K562 (cell line): ENCODE measurements around the gene ETV3. TPM values are rescaled to one million over a fixed set of nuclear protein-coding genes. Genes with fewer than 3 reads are reported as not detected.

Experiments
- BDP1 ChIP-seq: IDR thresholded peaks from 3 replicates; pipeline ENCODE4 v1.6.1; 2011; ENCODE audit not compliant: insufficient read length, insufficient read depth
- CHD4 ChIP-seq: fragments of 200-600 bp; sonication (generic); IDR thresholded peaks from 3 replicates; pipeline ENCODE4 v1.6.1; 2012; ENCODE audit warnings: low read depth, mild to moderate bottlenecking, mixed read lengths, low read length, inconsistent platforms; ENCODE audit not compliant: insufficient read depth, insufficient replicate concordance, poor library complexity, severe bottlenecking
- GABPA ChIP-seq: fragments of 200-800 bp; sonication (Bioruptor generic); conservative IDR thresholded peaks from 2 replicates; pipeline ENCODE4 v1.6.1; 2016; ENCODE audit warnings: low read depth, missing genetic modification characterization, missing compliant biosample characterization
- GABPB2 ChIP-seq: fragments of 250-450 bp; sonication (Bioruptor Pico); conservative IDR thresholded peaks from 2 replicates; pipeline ENCODE4 v1.5.1; 2021; ENCODE audit warnings: mild to moderate bottlenecking
- KHSRP ChIP-seq: fragments of 450-650 bp; IDR thresholded peaks from 2 replicates; pipeline ENCODE4 v1.6.1; 2017
- MAFG ChIP-seq: fragments of 450-650 bp; conservative IDR thresholded peaks from 2 replicates; pipeline ENCODE4 v1.6.1; 2016; ENCODE audit warnings: missing genetic modification characterization, missing compliant biosample characterization
- NCOR1 ChIP-seq: fragments of 450-650 bp; IDR thresholded peaks from 2 replicates; pipeline ENCODE4 v1.6.1; 2016; ENCODE audit warnings: mild to moderate bottlenecking, moderate library complexity
- NFE2 ChIP-seq: IDR thresholded peaks from 2 replicates; pipeline ENCODE4 v1.6.1; 2014; ENCODE audit warnings: antibody characterized with exemption, low read depth
- NONO ChIP-seq, 2 experiments: fragments of 200-400 bp in 1 of 2; fragments of 450-650 bp in 1 of 2; formaldehyde crosslinking in 1 of 2; IDR thresholded peaks; 2 replicates each; pipeline ENCODE4 v1.6.1; 2017; ENCODE audit warnings: low read depth in 2 of 2, mild to moderate bottlenecking in 2 of 2, moderate library complexity in 2 of 2, low read length in 1 of 2
- PTBP1 ChIP-seq: fragments of 200-400 bp; formaldehyde crosslinking; IDR thresholded peaks from 2 replicates; pipeline ENCODE4 v1.6.1; 2017; ENCODE audit warnings: low read depth, low read length
- RNF2 ChIP-seq: sonication (generic); IDR thresholded peaks from 2 replicates; pipeline ENCODE4 v1.6.1; 2016
- SMAD2 ChIP-seq: fragments of 150-350 bp; IDR thresholded peaks from 2 replicates; pipeline ENCODE4 v1.6.1; 2014; ENCODE audit warnings: low read depth, mild to moderate bottlenecking, low read length
- SMAD4 ChIP-seq: fragments of 250-450 bp; sonication (Bioruptor Pico); conservative IDR thresholded peaks from 2 replicates; pipeline ENCODE4 v1.8.0; 2021; ENCODE audit warnings: inconsistent platforms, mild to moderate bottlenecking, moderate library complexity
- SMARCE1 ChIP-seq: fragments of 450-650 bp; IDR thresholded peaks from 2 replicates; pipeline ENCODE4 v1.7.1; 2016; ENCODE audit warnings: mild to moderate bottlenecking
- TEAD2 ChIP-seq: fragments of 450-650 bp; IDR thresholded peaks from 2 replicates; pipeline ENCODE4 v1.6.1; 2016; ENCODE audit warnings: missing genetic modification characterization, control low read depth, missing compliant biosample characterization
- ZBTB7A ChIP-seq: IDR thresholded peaks from 2 replicates; pipeline ENCODE4 v1.6.1; 2011; ENCODE audit warnings: low read depth, mild to moderate bottlenecking, low read length, moderate library complexity, borderline replicate concordance; ENCODE audit not compliant: control insufficient read depth
- ZNF431 ChIP-seq: sonication (generic); formaldehyde crosslinking; IDR thresholded peaks from 2 replicates; pipeline ENCODE4 v1.8.0; 2022; ENCODE audit warnings: mild to moderate bottlenecking, missing genetic modification reagents
- ZNF561 ChIP-seq: fragments of 450-650 bp; formaldehyde crosslinking; conservative IDR thresholded peaks from 2 replicates; pipeline ENCODE4 v1.4.0; 2020; ENCODE audit warnings: mild to moderate bottlenecking, moderate library complexity
- ZNF696 ChIP-seq: fragments of 250-450 bp; sonication (Bioruptor Pico); conservative IDR thresholded peaks from 2 replicates; pipeline ENCODE4 v1.4.0; 2020; ENCODE audit warnings: mild to moderate bottlenecking, moderate library complexity
- polyA plus RNA-seq, 8 experiments: library from polyadenylated mRNA; depleted of rRNA in 4 of 8; stranded (reverse) in 5 of 8; unstranded in 3 of 8; fragments of >200 nt; fragmentation: Nextera tagmentation in 2 of 8; fragmentation: Illumina TruSeq in 1 of 8; extraction: Ambion mirVana in 2 of 8; extraction: Trizol in 1 of 8; gene quantifications; 2 replicates each; pipeline versions ENCODE4 v1.2.1 to v1.2.3, GENCODE V29; 2011 to 2014; ENCODE audit warnings: inconsistent platforms in 1 of 8, missing spikeins in 1 of 8
- total RNA-seq, 7 experiments: library from RNA; depleted of rRNA in 6 of 7; stranded (reverse); fragments of >200 nt in 6 of 7; fragmentation: Illumina TruSeq in 2 of 7; extraction: Trizol in 2 of 7; gene quantifications; 2 replicates each; pipeline versions ENCODE4 v1.2.1 to v1.2.3, GENCODE V29; 2011 to 2021; ENCODE audit warnings: low replicate concordance in 1 of 7
- TF ChIP-seq, protein P1 (sequence below), 2 experiments: fragments of 450-650 bp; formaldehyde crosslinking in 1 of 2; IDR thresholded peaks; 2 replicates each; pipeline versions ENCODE4 v1.4.0 to v1.6.1; 2014 to 2020; ENCODE audit warnings: mild to moderate bottlenecking in 2 of 2, borderline replicate concordance in 1 of 2, low read depth in 1 of 2
- TF ChIP-seq, protein P2 (sequence below): fragments of 250-450 bp; sonication (Bioruptor Pico); IDR thresholded peaks from 2 replicates; pipeline ENCODE4 v1.6.1; 2021; ENCODE audit warnings: mild to moderate bottlenecking
- TF ChIP-seq, protein P3 (sequence below): fragments of 450-650 bp; formaldehyde crosslinking; IDR thresholded peaks from 2 replicates; pipeline ENCODE4 v1.4.0; 2022; ENCODE audit warnings: mild to moderate bottlenecking, moderate library complexity

The ETV3 gene
- total and polyA plus RNA-seq, 9 of the 15 experiments (the other 6 are each of a cell fraction or from before 2014, with no cell fraction given) = 3.1 to 16.0 (median 9.0) TPM

DNA sequence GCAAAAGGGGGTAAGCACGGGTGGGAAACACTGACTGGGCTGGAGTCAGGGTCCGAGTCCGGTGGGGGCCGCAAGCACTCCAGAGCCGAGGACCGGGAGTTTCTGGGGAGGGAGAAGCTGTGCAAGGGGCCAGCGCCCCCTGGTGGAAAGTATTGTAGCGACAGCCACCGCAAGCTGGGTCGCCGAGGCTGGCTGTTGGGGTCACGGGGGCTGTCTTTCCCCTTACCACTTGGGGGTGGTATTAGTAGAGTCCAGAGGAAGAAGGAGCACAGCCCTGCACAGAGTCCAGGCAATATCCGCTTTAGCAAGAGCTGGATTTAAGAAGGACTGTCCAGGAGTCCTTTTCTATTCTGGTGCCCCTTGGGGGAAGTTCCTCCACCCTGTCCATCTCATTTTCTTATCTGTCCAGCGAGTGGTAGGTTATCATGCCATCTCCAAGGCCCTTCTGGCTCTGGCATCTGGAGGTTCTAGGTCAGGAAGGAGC is 17.9 kb upstream of the ETV3 start (continued):
- TF ChIP-seq, protein P1, sequence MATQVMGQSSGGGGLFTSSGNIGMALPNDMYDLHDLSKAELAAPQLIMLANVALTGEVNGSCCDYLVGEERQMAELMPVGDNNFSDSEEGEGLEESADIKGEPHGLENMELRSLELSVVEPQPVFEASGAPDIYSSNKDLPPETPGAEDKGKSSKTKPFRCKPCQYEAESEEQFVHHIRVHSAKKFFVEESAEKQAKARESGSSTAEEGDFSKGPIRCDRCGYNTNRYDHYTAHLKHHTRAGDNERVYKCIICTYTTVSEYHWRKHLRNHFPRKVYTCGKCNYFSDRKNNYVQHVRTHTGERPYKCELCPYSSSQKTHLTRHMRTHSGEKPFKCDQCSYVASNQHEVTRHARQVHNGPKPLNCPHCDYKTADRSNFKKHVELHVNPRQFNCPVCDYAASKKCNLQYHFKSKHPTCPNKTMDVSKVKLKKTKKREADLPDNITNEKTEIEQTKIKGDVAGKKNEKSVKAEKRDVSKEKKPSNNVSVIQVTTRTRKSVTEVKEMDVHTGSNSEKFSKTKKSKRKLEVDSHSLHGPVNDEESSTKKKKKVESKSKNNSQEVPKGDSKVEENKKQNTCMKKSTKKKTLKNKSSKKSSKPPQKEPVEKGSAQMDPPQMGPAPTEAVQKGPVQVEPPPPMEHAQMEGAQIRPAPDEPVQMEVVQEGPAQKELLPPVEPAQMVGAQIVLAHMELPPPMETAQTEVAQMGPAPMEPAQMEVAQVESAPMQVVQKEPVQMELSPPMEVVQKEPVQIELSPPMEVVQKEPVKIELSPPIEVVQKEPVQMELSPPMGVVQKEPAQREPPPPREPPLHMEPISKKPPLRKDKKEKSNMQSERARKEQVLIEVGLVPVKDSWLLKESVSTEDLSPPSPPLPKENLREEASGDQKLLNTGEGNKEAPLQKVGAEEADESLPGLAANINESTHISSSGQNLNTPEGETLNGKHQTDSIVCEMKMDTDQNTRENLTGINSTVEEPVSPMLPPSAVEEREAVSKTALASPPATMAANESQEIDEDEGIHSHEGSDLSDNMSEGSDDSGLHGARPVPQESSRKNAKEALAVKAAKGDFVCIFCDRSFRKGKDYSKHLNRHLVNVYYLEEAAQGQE (IDR thresholded peaks at IDR 0.05; ENCODE audit: borderline replicate concordance) = peak; percentile 94
- TF ChIP-seq, protein P1 (CRISPR knock-in tag; IDR thresholded peaks at IDR 0.05; ENCODE audit: low read depth) = no peak
- TF ChIP-seq, protein P2, sequence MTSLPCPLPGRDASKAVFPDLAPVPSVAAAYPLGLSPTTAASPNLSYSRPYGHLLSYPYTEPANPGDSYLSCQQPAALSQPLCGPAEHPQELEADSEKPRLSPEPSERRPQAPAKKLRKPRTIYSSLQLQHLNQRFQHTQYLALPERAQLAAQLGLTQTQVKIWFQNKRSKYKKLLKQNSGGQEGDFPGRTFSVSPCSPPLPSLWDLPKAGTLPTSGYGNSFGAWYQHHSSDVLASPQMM = no peak
- TF ChIP-seq SMARCE1 (no peak), NONO (IDR thresholded peaks at IDR 0.05; ENCODE audit: low read depth in 2 of 2, low read length in 1 of 2) (no peak), TEAD2 (no peak), MAFG (no peak), PTBP1 (no peak), SMAD4 (CRISPR knock-in tag) (0 out of 2 replicates have a peak, but pooled peaks have one; percentile 20), CHD4 (no peak), BDP1 (no peak), KHSRP (no peak), NCOR1 (no peak), NFE2 (no peak), RNF2 (no peak), ZNF431 (CRISPR knock-in tag) (no peak), SMAD2 (no peak), ZNF561 (CRISPR knock-in tag) (no peak), GABPA (tag) (no peak), ZNF696 (no peak), ZBTB7A (peak; percentile 81), GABPB2 (CRISPR knock-in tag) (no peak)
- TF ChIP-seq, protein P3, sequence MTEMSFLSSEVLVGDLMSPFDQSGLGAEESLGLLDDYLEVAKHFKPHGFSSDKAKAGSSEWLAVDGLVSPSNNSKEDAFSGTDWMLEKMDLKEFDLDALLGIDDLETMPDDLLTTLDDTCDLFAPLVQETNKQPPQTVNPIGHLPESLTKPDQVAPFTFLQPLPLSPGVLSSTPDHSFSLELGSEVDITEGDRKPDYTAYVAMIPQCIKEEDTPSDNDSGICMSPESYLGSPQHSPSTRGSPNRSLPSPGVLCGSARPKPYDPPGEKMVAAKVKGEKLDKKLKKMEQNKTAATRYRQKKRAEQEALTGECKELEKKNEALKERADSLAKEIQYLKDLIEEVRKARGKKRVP = no peak
